HCT116 (cell line): Measurements from ENCODE around the gene CAP2. TPM values are rescaled to one million over a fixed set of nuclear protein-coding genes. Genes with fewer than 3 reads are reported as not detected.

Source experiments
- ATAC-seq: fragments of 200-7000 bp; cut with Tn5 transposase; 2 replicates; pipeline ENCODE4 v1.9.1; 2020; ENCODE audit warnings: mild to moderate bottlenecking, moderate library complexity
- BruUV-seq: library from RNA; stranded (reverse); fragments of 400-500 nt; replicated peaks from 2 replicates; lab custom pipeline; 2021; lab: Mats Ljungman, UMichigan
- CTCF ChIA-PET: fragments of 300-600 bp; sonication (Branson Sonifier 250); formaldehyde crosslinking; loops from one replicate; lab custom pipeline; 2021; ENCODE audit warnings: antibody characterized with exemption; lab: Charles Lee
- POLR2A ChIA-PET: fragments of 300-600, 350-600 bp; sonication (Branson Sonifier 250); formaldehyde crosslinking; loops from one replicate; lab custom pipeline; 2021; ENCODE audit warnings: antibody characterized with exemption; lab: Charles Lee
- RAD21 ChIA-PET, 2 experiments: fragments of 300-600 bp; sonication (Branson Sonifier 250); formaldehyde crosslinking; loops; one replicate each; lab custom pipeline; 2023; ENCODE audit warnings: low total read pairs in 2 of 2; ENCODE audit not compliant: uncharacterized antibody in 2 of 2, unreplicated experiment in 2 of 2, low non-redundant PET in 1 of 2; lab: Charles Lee
- DNase-seq: peaks from one replicate; pipeline ENCODE4 v3.0.0-alpha.2; 2010; ENCODE audit warnings: low read depth, low spot score
- H2AFZ ChIP-seq: fragments of 200-600 bp; shearing (Covaris generic), sonication (generic); 2 replicates; pipeline ENCODE4 v1.6.1; 2017; ENCODE audit warnings: low read depth, mixed run types, mixed read lengths, antibody characterized with exemption, low read length; ENCODE audit not compliant: poor library complexity, severe bottlenecking
- H3K27ac ChIP-seq: 2 replicates; pipeline ENCODE4 v1.5.1; 2012; ENCODE audit warnings: low read depth, low read length
- H3K27me3 ChIP-seq: fragments of 200-600 bp; sonication (generic); 2 replicates; pipeline ENCODE4 v1.6.1; 2016; ENCODE audit warnings: mixed run types, low read length, mixed read lengths; ENCODE audit not compliant: insufficient read depth
- H3K36me3 ChIP-seq, 2 experiments: fragments of 200-500 bp in 1 of 2; fragments of 200-600 bp in 1 of 2; sonication (Bioruptor generic) in 1 of 2; sonication (generic) in 1 of 2; 2 replicates each; pipeline versions ENCODE4 v1.5.1 to v1.6.1; 2014 to 2016; ENCODE audit warnings: low read length in 2 of 2, inconsistent platforms in 1 of 2, mixed read lengths in 1 of 2, mixed run types in 1 of 2; ENCODE audit not compliant: insufficient read depth in 2 of 2, control insufficient read depth in 1 of 2
- H3K4me1 ChIP-seq, 2 experiments: fragments of 200-600 bp in 1 of 2; sonication (generic) in 1 of 2; 2 replicates each; pipeline versions ENCODE4 v1.5.1 to v1.6.1; 2012 to 2017; ENCODE audit warnings: low read length in 2 of 2, inconsistent platforms in 1 of 2, mild to moderate bottlenecking in 1 of 2, mixed read lengths in 1 of 2, mixed run types in 1 of 2, moderate library complexity in 1 of 2; ENCODE audit not compliant: insufficient read depth in 2 of 2, control insufficient read depth in 1 of 2
- H3K4me2 ChIP-seq: fragments of 200-600 bp; sonication (generic); 2 replicates; pipeline ENCODE4 v1.6.1; 2017; ENCODE audit warnings: mixed run types, low read length, mixed read lengths
- H3K4me3 ChIP-seq, 2 experiments: fragments of 200-600 bp in 1 of 2; sonication (generic) in 1 of 2; replicated peaks in 1 of 2; 2 replicates each; pipeline ENCODE4 v1.5.1; 2011 to 2016; ENCODE audit warnings: low read length in 2 of 2, control low read depth in 1 of 2, low read depth in 1 of 2, mild to moderate bottlenecking in 1 of 2, mixed read lengths in 1 of 2, mixed run types in 1 of 2
- H3K79me2 ChIP-seq: fragments of 200-600 bp; sonication (generic); 2 replicates; pipeline ENCODE4 v1.6.1; 2017; ENCODE audit warnings: mild to moderate bottlenecking, mixed run types, low read length, moderate library complexity, mixed read lengths; ENCODE audit not compliant: insufficient read depth
- H3K9ac ChIP-seq: fragments of 200-600 bp; sonication (generic); 2 replicates; pipeline ENCODE4 v1.6.1; 2016; ENCODE audit warnings: low read length, mixed read lengths
- H3K9me2 ChIP-seq: fragments of 200-600 bp; sonication (generic), shearing (Covaris generic); 2 replicates; pipeline ENCODE4 v1.6.1; 2017; ENCODE audit warnings: mixed run types, mild to moderate bottlenecking, moderate library complexity; ENCODE audit not compliant: insufficient read depth
- H3K9me3 ChIP-seq, 2 experiments: fragments of 200-500 bp in 1 of 2; fragments of 200-600 bp in 1 of 2; sonication (Bioruptor generic) in 1 of 2; sonication (generic) in 1 of 2; 2 replicates each; pipeline ENCODE4 v1.6.1; 2014 to 2017; ENCODE audit warnings: low read length in 2 of 2, mixed read lengths in 2 of 2, inconsistent platforms in 1 of 2, low read depth in 1 of 2, mild to moderate bottlenecking in 1 of 2, mixed run types in 1 of 2, moderate library complexity in 1 of 2; ENCODE audit not compliant: control insufficient read depth in 1 of 2, insufficient read depth in 1 of 2
- H4K20me1 ChIP-seq: fragments of 200-600 bp; sonication (generic), shearing (Covaris generic); 2 replicates; pipeline ENCODE4 v1.6.1; 2017; ENCODE audit warnings: mixed run types, mild to moderate bottlenecking, moderate library complexity; ENCODE audit not compliant: insufficient read depth
- CBX3 ChIP-seq: IDR thresholded peaks from 2 replicates; pipeline ENCODE4 v1.6.1; 2012; ENCODE audit warnings: low read depth
- CTCF ChIP-seq, 3 experiments: fragments of 200-600 bp in 1 of 3; sonication (generic) in 1 of 3; IDR thresholded peaks in 2 of 3; conservative IDR thresholded peaks in 1 of 3; 2 replicates each; pipeline ENCODE4 v1.5.1; 2012 to 2017; ENCODE audit warnings: low read depth in 2 of 3, low read length in 2 of 3, antibody characterized with exemption in 1 of 3, borderline replicate concordance in 1 of 3, control low read depth in 1 of 3, mild to moderate bottlenecking in 1 of 3, mixed read lengths in 1 of 3, mixed run types in 1 of 3, moderate library complexity in 1 of 3; ENCODE audit not compliant: insufficient read depth in 1 of 3
- EGR1 ChIP-seq: IDR thresholded peaks from 2 replicates; pipeline ENCODE4 v1.6.1; 2012; ENCODE audit warnings: low read depth
- ELF1 ChIP-seq: IDR thresholded peaks from 2 replicates; pipeline ENCODE4 v1.6.1; 2012; ENCODE audit warnings: low read depth, borderline replicate concordance
- EZH2 ChIP-seq: fragments of 200-600 bp; sonication (generic); IDR thresholded peaks from 2 replicates; pipeline ENCODE4 v1.6.1; 2017; ENCODE audit warnings: antibody characterized with exemption, mixed run types
- EZH2phosphoT487 ChIP-seq: fragments of 200-600 bp; IDR thresholded peaks from 2 replicates; pipeline ENCODE4 v1.6.1; 2018; ENCODE audit warnings: antibody characterized with exemption, borderline replicate concordance
- FOSL1 ChIP-seq: IDR thresholded peaks from 2 replicates; pipeline ENCODE4 v1.6.1; 2012; ENCODE audit warnings: low read depth
- MAX ChIP-seq: IDR thresholded peaks from 2 replicates; pipeline ENCODE4 v1.6.1; 2012
- POLR2AphosphoS5 ChIP-seq: IDR thresholded peaks from 2 replicates; pipeline ENCODE4 v1.6.1; 2011; ENCODE audit warnings: mild to moderate bottlenecking, low read depth, low read length, moderate library complexity
- RAD21 ChIP-seq: IDR thresholded peaks from 2 replicates; pipeline ENCODE4 v1.6.1; 2012; ENCODE audit warnings: low read depth, mild to moderate bottlenecking
- SRF ChIP-seq: IDR thresholded peaks from 2 replicates; pipeline ENCODE4 v1.6.1; 2012; ENCODE audit warnings: low read depth
- YY1 ChIP-seq: IDR thresholded peaks from 2 replicates; pipeline ENCODE4 v1.6.1; 2011; ENCODE audit warnings: low read length, low read depth, moderate library complexity, mild to moderate bottlenecking; ENCODE audit not compliant: insufficient replicate concordance; ENCODE audit errors: extremely low read depth
- ZNF274 ChIP-seq: fragments of 200-500 bp; sonication (Bioruptor generic); IDR thresholded peaks from 2 replicates; pipeline ENCODE4 v1.6.1; 2014; ENCODE audit warnings: mild to moderate bottlenecking, low read depth, low read length, inconsistent platforms
- intact Hi-C: fragments of 100-400 bp; cut with micrococcal nuclease; formaldehyde crosslinking; loops from 2 replicates; pipeline ENCODE4 v1.10.0; 2022
- total RNA-seq: library from RNA; stranded (reverse); gene quantifications from one replicate; pipeline ENCODE4 v1.2.1, GENCODE V29; 2021; ENCODE audit not compliant: unreplicated experiment
- TF ChIP-seq, protein P1 (sequence below): IDR thresholded peaks from 2 replicates; pipeline ENCODE4 v1.6.1; 2012
- TF ChIP-seq, protein P2 (sequence below): IDR thresholded peaks from 2 replicates; pipeline ENCODE4 v1.6.1; 2012; ENCODE audit warnings: low read depth

CAP2 gene
- total RNA-seq, 1 experiment from 2014 or later, result 3.8 TPM

DNA sequence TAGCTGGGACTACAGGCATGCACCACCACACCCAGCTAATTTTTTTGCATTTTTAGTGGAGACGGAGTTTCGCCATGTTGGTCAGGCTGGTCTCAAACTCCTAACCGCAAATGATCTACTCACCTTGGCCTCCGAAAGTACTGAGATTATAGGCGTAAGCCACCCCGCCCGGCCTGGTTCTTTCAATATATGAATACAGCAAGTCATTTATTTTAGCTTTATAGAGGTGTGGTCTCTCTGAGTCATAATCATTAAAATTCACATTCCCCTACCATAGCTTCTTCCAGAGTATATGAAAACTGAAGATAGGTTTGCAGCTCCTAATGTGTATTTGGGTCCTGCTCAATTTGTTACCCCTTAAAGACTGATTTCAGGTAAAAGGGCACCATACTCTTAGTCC is 118.2 kb downstream of the CAP2 start:
- ChIA-PET CTCF (no interaction called here), POLR2A (no interaction called here), RAD21 (interaction anchor here in 1 of 2 experiments (0.6 kb wide), 1 partner anchor 88 kb away, joined by 3 read pairs; the partner anchor contains the start of gene FAM8A1)
- no TSS peak for BruUV-seq
- Histone ChIP-seq H3K36me3 (no peaks in the 10 kb centered on the region), H2AFZ (no peak overlapping the region), H3K27ac (no peak overlapping the region), H3K27me3 (no peaks in the 10 kb centered on the region), H3K9me2 (no peaks in the 10 kb centered on the region), H3K9me3 (no peaks in the 10 kb centered on the region), H4K20me1 (no peaks in the 10 kb centered on the region), H3K79me2 (no peaks in the 10 kb centered on the region), H3K9ac (no peak overlapping the region)
- intact Hi-C loops, result no loop called here
- ATAC-seq, result no peak
- TF ChIP-seq EZH2 (no peak), CTCF (IDR thresholded peaks at IDR 0.05 in 2 of 3, conservative IDR thresholded peaks at IDR 0.05 in 1 of 3; ENCODE audit: borderline replicate concordance in 1 of 3, insufficient read depth in 1 of 3, low read depth in 2 of 3, low read length in 2 of 3) (no peak), EGR1 (no peak), EZH2phosphoT487 (no peak), POLR2AphosphoS5 (no peak), FOSL1 (no peak), MAX (no peak), ELF1 (no peak), SRF (no peak), CBX3 (no peak), ZNF274 (no peak), RAD21 (no peak), YY1 (no peak)
- TF ChIP-seq, protein P1, sequence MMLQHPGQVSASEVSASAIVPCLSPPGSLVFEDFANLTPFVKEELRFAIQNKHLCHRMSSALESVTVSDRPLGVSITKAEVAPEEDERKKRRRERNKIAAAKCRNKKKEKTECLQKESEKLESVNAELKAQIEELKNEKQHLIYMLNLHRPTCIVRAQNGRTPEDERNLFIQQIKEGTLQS, result no peak
- TF ChIP-seq, protein P2, sequence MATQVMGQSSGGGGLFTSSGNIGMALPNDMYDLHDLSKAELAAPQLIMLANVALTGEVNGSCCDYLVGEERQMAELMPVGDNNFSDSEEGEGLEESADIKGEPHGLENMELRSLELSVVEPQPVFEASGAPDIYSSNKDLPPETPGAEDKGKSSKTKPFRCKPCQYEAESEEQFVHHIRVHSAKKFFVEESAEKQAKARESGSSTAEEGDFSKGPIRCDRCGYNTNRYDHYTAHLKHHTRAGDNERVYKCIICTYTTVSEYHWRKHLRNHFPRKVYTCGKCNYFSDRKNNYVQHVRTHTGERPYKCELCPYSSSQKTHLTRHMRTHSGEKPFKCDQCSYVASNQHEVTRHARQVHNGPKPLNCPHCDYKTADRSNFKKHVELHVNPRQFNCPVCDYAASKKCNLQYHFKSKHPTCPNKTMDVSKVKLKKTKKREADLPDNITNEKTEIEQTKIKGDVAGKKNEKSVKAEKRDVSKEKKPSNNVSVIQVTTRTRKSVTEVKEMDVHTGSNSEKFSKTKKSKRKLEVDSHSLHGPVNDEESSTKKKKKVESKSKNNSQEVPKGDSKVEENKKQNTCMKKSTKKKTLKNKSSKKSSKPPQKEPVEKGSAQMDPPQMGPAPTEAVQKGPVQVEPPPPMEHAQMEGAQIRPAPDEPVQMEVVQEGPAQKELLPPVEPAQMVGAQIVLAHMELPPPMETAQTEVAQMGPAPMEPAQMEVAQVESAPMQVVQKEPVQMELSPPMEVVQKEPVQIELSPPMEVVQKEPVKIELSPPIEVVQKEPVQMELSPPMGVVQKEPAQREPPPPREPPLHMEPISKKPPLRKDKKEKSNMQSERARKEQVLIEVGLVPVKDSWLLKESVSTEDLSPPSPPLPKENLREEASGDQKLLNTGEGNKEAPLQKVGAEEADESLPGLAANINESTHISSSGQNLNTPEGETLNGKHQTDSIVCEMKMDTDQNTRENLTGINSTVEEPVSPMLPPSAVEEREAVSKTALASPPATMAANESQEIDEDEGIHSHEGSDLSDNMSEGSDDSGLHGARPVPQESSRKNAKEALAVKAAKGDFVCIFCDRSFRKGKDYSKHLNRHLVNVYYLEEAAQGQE, result no peak
- TF ChIP-seq, all 23 proteins: peak for 0
- DNase-seq, result no peak
- Histone ChIP-seq H3K4me1 (peaks cover 0 to 4% of the 10 kb centered on the region in 2 experiments; a peak in 2 of 4 replicates), H3K4me2 (no peak overlapping the region), H3K4me3 (no peak overlapping the region)
